ENCODE results near the gene CMAS.
A peak's percentile ranks its signal among the peaks of the same experiment; 100 is the strongest.
"Not testable (repeated sequence)": the region's sequence is repeated elsewhere in the genome, so short reads cannot be mapped to it uniquely, and the experiment has no call there.

Gene CMAS

DNA sequence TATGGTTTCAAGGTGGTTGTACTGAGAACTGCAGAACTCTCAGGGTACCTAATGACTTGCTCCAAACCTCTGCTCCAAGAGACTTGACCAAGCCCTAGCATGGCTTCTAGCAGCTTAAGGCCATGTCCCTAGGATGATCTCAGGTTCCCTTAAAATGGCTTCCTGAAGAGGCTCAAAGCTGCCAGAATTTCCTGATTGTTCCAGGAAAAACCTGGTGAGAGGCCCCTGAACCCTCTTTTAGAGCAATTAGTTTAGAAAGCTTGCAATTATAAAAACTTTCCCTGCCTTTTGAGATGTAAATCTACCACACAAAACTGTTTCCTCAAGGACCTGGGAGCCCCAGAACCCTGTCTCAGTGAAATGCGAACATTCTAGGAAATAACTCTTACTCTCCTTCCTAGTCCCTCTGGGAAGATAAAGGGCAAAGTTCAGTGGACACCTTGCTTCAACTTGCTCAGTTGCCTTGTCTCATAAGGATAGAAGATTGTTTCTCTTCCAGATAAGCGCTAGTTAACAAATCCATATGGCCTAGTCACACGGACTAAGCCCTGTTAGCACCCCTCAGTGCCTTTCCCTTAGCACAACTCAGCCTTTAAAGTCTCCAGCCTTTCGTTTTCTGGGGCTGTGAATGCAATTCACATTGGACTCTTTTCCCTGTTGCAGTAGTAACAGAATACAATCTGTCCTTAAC lies 2.5 kb downstream of the CMAS start:
- DNase-seq: no peak

DNA sequence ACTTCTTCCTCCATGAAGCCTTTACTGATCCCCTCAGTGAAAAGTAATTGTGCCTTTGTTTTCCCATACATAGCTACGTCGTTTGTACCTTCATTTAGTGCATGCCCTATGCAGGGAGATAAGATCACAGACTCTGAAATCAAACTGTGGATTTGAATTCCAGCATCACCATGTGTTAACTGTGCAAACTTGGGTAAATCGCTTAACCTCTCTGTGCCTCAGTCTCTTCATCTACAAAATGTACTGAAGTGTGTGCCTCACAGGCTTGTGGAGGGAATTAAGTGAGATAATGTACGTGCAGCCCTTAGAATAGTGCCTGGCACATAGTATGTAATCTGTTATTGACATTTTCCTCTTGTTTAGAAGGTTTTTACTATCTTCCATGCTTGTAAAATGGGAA lies 4.1 kb downstream of the CMAS start:
- no peak for DNase-seq

DNA sequence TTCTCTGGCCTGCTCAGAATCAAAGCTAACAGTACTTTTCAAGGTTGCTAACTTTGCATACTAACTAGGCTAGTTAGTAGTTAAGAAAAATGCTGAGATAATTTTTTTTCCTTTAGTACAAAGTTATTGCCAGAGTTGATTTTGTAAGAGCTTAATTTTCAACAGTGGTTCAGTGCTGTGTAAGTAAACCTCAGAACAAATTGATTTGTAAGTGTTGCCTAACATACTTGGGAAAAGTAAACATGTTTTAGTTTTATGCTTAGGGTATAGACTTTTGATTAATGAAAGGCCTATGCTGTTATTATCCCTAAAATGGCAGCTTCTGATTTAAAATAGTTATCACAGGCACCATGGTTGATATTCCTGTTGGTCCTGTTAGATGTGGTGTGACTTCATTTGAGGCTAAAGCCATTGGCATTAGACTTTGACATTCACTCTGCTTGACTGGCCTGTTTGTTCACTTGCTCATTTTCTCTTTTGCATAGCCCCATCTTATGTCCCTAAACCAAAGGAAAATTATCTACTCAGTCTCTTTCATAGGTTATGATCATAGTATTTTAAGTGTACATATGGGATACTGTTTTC lies 5.2 kb downstream of the CMAS start:
- no peak for DNase-seq

DNA sequence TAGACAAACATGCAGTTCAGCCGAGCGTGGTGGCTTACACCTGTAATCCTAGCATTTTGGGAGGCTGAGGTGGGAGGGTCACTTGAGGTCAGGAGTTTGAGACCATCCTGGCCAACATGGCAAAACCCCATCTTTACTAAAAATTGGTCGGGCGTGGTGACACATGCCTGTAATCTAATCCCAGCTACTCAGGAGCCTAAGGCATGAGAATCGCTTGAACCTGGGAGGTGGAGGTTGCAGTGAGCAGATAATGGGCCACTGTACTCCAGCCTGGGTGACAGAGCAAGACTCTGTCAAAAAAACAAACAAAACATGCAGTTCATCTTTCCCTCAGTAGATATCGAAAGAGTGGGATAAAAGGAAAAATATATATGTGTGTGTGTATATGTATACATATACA lies 7.0 kb downstream of the CMAS start:
- not testable (repeated sequence) for DNase-seq

DNA sequence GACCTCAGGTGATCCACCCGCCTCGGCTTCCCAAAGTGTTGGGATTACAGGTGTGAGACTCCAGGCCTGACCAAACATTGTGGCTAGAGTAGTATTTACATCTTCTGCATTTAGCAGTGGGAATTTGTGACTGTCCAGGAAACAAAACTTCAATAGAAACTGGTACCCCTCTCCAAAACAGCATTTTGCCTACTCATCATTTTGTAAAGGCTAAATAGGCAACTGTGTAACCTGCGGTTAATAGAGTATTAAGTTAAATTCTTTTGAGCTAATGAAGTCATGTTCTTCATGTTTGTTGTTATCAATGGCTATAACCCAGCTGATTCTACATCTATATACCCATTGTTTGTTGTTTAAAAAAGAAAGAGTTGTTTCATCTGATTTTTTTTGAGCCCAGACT lies 8.1 kb downstream of the CMAS start:
- DNase-seq: no peak

DNA sequence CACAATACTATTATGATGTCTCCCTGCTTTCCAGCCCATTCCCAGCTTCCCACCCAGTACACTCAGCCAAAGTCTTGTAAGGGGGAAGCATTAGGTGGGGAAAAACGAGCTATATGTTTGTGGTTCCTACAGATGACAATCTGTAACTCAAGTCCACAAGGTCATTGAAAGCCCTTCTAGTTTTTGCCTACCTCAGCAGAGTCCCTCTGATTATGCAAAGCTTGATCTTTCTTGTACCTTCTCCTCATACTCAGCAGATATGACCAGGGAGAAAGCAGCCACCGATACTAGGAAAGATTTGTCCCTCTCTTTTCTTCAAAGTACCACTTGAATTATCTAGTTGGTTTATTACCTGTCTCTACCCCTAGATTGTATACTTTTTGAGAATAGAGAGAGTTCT lies 10.6 kb downstream of the CMAS start:
- no peak for DNase-seq

DNA sequence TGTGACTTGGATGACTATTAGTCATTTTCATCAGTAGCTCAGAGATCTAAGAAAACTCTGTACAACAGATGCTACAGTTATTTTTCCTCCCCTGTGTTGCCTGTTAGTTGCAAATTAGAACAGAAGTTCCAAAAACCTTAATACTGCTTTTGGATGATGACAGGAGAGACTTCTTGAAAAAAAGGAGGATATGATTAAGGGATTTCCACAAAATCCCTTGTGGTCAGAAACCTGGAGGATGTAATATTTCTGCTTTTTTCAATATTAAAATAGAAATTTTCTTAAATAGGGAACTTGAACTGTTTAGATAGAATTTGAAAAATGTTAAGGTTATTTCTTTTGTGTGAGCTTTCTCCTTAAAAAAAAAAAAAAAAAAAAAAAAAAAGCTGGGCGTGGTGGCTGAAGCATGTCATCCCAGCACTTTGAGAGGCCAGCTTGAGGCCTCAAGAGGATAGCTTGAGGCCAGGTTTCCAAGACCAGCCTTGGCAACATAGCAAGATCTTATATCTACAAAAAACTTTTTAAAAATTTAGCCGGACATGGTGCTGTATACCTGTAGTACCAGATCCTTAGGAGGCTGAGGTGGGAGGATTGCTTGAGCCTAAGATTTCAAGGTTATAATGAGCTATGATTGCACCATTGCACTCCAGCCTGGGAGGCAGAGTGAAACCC lies 14.1 kb downstream of the CMAS start:
- DNase-seq: no peak

DNA sequence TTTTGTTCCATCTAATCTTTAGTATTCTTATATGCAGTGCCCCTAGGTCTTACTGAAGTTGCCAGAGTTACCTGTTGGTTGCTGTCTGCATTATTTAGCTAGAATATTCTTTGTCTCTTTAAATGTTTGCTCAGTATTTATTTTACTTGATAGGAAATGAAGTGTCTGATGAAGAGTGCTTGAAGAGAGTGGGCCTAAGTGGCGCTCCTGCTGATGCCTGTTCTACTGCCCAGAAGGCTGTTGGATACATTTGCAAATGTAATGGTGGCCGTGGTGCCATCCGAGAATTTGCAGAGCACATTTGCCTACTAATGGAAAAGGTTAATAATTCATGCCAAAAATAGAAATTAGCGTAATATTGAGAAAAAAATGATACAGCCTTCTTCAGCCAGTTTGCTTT lies 18.9 kb downstream of the CMAS start:
- DNase-seq: no peak

DNA sequence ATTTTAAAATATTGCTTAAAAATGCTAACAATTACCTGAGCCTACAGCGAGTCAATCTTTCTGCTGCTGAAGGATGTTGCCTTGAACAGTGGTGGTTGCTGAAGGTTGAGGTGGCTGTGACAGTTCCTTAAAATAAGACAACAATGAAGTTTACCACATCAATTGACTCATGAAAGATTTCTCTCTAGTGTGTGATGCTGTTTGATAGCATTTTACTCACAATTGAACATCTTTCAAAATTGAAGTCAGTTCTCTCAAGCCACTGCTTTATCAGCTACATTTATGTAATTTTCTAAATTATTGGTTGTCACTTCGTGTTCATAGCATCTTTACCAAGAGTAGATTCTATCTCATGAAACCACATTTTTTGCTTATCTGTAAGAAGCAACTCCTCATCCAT lies 20.3 kb downstream of the CMAS start:
- DNase-seq: no peak

DNA sequence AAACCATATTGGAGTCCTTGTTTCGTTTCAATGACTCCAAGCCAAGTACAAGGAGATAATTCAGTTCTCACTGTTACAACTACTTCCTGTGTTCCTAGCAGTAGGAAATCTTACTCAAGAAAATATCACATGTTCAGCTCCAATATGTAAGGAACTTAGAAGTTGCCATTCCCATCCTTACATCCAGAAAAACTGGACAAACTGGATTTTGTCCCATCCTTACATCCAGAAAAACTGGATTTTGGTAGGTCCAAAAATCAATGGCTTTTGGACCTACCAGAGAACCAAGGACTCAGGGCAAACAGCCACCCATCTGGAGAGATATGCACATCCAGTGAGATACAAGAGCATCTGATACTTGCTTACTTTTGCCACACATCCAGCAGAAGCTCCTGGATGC lies 23.8 kb downstream of the CMAS start:
- no peak for DNase-seq

DNA sequence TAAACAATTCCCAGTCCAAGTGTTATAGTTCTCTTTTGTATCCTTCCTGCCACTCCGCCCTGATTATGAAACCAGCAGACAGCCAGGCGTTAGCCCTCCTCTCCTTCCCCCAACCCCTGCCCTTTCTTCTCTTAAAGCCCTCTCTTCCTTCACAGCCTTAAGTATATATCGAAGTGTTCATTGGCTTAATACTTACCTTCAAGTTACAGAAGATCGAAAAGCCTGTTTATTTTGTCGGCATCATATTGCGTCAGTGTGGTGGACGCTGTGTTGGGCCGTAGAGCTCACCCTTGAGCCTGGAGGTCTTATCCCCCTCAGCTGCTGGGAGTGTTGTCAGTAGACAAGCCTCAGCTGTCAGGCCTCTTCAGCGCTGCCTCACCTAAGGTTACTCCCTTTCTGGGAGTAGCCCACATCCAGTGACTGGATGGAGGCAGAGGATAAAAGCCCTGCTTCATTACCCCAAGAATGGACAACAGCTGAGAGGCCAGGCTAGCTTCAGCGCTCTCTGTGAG lies 36.2 kb downstream of the CMAS start:
- DNase-seq: no peak

DNA sequence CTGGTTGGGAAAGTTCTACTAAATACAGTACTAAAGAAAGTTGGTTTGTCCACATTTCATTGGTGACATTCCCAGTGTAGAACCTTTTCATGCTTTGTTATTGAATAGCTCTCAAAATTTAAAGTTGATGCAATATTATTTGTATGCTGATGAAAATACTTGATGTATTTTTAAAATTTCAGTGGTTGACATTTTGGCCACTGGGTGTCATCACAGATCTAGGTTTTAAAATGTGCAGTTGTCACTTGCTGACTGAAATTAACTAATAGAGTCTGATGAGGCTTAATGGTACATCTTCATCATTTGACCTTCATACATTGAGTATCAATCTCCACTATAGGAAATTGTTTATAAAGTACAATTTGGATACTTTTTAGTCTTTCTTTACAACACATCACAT lies 37.1 kb downstream of the CMAS start:
- peak; percentile 28 to 40 for DNase-seq

DNA sequence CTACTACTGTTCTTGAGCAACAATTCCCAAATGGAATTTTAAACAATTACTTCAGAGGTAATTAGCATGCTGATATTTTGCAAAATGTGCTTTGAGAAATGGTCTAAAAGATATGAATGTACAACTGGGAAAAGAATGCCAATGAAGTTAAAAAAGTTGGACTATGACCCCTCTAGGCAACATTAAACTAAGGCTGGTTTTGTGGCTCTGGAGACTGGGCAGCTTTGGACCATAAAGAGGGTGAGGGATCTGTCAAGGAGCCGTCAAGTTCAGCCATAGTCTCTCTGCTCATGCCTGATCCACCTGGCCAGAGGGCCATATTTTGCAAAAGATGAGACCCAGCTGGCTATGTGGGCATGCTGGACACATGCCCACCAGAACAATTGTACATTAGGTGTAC lies 38.8 kb downstream of the CMAS start:
- no peak for DNase-seq

DNA sequence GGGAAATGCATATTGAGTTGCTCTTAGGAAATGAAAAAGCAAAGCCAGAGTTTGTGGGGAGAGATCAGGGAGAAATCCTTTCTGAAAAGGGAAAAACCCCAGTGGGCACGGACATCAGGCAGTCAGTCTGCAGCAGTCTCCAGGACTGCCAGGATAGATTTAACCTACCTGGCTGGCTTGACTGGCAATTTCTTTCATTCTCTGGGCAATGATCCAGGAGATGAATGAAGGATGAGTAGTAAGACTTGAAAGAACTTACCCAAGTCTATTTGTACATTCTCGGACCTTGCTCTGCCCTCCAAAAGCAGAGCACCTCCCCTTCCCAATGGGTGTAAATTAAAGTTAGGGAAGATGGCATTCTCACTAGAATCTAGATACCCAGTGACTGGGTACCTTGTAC lies 42.9 kb downstream of the CMAS start:
- no peak for DNase-seq

DNA sequence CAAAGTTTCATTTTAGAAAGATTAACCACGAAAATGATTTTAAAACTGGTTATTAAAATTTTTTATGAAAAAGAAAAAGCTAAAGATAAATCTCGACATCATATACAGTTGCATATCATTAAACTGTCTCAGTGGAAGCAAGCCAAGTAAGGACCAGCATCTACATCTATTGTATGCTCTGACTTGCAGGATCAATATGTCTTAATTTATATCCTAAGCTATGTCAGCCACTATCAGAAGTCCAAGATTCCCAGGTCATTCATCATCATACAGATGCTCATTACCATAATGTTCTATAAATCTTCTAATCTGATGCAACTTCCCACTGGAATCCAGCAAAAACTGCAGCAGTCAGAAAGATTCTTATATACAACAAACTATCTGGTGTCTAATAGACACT lies 43.5 kb downstream of the CMAS start:
- no peak for DNase-seq

DNA sequence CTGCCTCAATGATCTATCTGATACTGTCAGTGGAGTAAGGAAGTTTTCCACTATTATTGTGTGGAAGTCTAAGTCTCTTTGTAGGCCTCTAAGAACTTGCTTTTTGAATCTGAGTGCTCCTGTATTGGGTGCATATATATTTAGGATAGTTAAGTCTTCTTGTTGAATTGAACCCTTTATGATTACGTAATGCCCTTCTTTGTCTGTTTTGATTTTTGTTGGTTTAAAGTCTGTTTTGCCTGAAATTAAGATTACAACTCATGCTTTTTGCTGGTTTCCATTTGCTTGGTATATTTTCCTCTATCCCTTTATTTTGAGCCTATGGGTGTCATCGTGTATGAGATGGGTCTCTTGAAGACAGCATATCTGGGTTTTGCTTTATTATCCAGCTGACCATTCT lies 53.0 kb downstream of the CMAS start:
- not testable (repeated sequence) for DNase-seq

DNA sequence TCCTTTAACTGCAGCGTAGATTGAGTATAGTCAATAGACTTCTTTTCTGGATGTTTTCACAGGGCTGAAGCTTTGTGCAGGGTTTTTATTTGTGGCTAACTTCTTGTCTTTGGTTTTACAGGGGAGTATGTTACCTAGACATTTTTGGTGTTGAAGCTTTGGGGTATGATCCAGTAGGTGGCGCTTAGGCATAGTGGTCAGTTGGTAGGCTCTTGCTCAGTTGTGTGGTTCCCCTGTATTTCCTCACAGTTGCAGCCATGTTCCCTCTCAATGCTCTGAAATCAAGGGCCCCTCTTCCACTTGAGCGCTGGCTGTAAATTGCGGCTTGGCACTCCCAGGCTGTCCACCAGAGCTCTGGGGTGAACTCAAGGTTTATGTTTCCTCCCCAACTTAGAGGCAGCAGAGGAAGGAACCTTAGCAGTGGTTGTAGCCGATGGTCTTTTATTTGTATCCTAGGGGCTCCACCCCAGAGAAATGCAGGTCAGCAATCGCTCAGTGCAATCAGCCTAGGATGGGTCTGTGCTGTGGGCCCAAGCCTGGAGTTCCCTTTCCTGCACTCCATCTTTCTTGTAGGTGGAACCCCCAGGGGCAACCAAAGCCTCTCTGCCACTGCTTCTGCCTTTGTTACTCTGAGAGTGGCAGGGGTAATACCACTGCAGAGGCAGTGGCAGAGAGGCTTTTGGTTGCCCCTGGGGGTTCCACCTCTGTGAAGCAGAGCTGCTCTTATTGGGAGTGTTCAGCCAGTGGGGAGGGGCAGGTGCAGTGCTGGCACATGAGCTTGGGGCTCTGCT lies 55.1 kb downstream of the CMAS start:
- DNase-seq: peak in 1 of 2 experiments; percentile 42

DNA sequence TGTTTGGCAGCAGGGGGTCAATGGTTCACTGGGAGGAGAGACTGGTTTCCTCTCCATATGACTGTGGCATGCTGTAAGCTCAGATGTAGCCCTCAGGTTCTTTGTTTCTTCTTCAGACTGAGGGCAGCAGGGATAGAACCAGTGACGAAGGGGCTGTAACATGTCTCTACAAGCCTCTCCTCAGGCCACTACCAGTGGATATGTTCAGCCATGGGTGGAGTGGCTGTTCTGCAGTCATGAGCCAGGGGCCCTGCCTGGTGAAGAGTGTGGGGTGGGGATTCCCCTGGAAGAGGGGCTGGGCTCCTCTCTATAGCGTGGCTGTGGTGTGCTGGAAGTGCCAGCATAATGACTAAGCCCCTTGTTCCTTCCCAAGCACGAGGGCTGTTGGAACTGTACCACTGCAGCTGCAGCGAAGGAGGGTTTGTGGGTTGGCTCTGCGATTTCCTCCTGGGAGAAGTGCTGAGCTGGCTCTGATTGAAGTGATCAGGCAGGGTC lies 55.8 kb downstream of the CMAS start:
- DNase-seq: no peak

DNA sequence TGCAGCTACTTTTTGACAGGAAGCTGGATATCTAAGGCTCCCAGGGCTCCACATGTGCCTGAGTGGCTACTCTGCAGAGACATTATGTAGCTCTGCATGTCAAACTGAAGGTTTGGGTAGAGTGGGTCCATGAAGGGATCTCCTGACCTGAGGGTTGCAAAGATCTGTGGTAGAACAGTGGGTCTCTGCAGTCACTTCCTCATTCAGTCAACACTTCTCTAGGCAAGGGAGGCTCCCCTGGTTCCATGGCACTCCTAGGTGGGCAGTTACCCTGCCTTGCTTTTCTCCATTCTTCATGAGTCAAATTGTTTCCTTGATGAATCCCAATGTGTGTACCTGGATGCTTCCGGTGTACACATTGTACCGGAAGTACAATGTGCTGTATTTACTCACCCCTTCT lies 57.4 kb downstream of the CMAS start:
- DNase-seq: no peak

DNA sequence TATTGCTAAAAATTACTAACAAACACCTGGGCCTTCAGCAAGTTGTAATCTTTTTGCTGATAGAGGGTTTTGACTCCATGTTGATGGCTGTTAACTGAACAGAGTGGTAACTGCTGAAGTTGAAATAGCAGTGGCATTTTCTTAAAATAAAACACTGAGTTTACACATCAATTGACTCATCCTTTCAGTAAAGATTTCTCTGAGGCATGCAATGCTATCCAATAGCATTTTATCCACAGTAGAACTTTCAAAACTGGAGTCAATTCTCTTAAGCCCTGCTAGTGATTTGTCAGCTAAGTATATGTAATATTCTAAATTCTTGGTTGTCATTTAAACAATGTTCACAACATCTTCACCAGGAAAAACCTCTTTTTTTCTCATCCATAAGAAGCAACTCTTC lies 59.5 kb downstream of the CMAS start:
- DNase-seq: no peak

DNA sequence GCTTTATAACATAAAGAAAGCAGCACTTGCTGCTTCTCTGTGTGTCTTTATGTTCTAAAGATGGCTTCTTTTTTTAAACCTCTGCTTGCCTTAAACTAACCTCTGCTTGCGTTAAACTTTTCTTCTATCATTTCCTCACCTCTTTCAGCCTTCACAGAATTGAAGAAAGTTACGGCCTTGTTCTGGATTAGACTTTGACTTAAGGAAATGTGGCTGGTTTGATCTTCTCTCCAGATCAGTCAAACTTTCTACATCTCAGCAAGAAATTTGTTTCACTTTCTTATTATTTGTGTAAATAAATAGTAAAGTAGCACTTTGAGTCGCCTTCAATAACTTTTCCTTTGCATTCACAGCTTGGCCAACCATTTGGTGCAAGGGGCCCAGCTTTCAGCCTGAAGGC lies 64.2 kb downstream of the CMAS start:
- no peak for DNase-seq

Data from NCI-H446 (cell line).